ENCODE results near the gene CLDN7.

GRCh38 chr17:7237761-7238419 is 24.4 kb downstream of the CLDN7 start:
- TF ChIP-seq CTCF (IDR thresholded peaks at IDR 0.05; ENCODE audit: insufficient read depth, low read depth, low read length) (no peak), EZH2 (IDR thresholded peaks at IDR 0.05; ENCODE audit: insufficient read depth, low read length) (no peak)
